Keratinocyte (primary cell): ENCODE results near the gene PLEKHD1. TPM values are rescaled to one million over a fixed set of nuclear protein-coding genes. Genes with fewer than 3 reads are reported as not detected.

Experiments used
- DNase-seq: peaks from one replicate; pipeline ENCODE4 v3.0.0-alpha.2; 2011; ENCODE audit warnings: low read depth, missing footprints, low spot score
- FAIRE-seq: peaks from 2 replicates; lab custom pipeline; 2011; peaks lifted over from hg19 to GRCh38; lab: Jason Lieb, UNC
- H2AFZ ChIP-seq: 2 replicates; pipeline ENCODE4 v1.6.0; 2012; ENCODE audit warnings: low read length, control low read depth, inconsistent platforms; ENCODE audit not compliant: control insufficient read depth
- H3K27ac ChIP-seq: 2 replicates; pipeline ENCODE4 v1.5.1; 2011; ENCODE audit warnings: low read length; ENCODE audit not compliant: control insufficient read depth, insufficient read depth
- H3K27me3 ChIP-seq: 3 replicates; pipeline ENCODE4 v1.6.0; 2011; ENCODE audit warnings: low read length; ENCODE audit not compliant: control insufficient read depth, insufficient read depth; ENCODE audit errors: extremely low read depth
- H3K36me3 ChIP-seq, 2 experiments: 2 replicates in 1 of 2; 3 replicates in 1 of 2; pipeline ENCODE4 v1.5.1; 2011; ENCODE audit warnings: low read length in 2 of 2, mild to moderate bottlenecking in 1 of 2; ENCODE audit not compliant: control insufficient read depth in 2 of 2, insufficient read depth in 2 of 2; ENCODE audit errors: extremely low read depth in 1 of 2
- H3K4me1 ChIP-seq: 3 replicates; pipeline ENCODE4 v1.5.1; 2011; ENCODE audit warnings: low read length; ENCODE audit not compliant: control insufficient read depth, insufficient read depth; ENCODE audit errors: extremely low read depth
- H3K4me2 ChIP-seq: 3 replicates; pipeline ENCODE4 v1.6.0; 2011; ENCODE audit warnings: low read depth, low read length; ENCODE audit not compliant: control insufficient read depth, insufficient read depth; ENCODE audit errors: extremely low read depth
- H3K4me3 ChIP-seq, 3 experiments: fragments of 200-600 bp in 1 of 3; sonication (generic) in 1 of 3; 2 replicates in 2 of 3; 3 replicates in 1 of 3; pipeline ENCODE4 v1.5.1; 2011 to 2016; ENCODE audit warnings: low read length in 3 of 3, mild to moderate bottlenecking in 3 of 3, control low read depth in 2 of 3, inconsistent platforms in 1 of 3, low read depth in 1 of 3, mixed read lengths in 1 of 3, mixed run types in 1 of 3, moderate library complexity in 1 of 3; ENCODE audit not compliant: control insufficient read depth in 2 of 3, insufficient read depth in 2 of 3; ENCODE audit errors: extremely low read depth in 1 of 3
- H3K79me2 ChIP-seq: 2 replicates; pipeline ENCODE4 v1.6.0; 2012; ENCODE audit warnings: low read length; ENCODE audit not compliant: control insufficient read depth, insufficient read depth
- H3K9ac ChIP-seq: 3 replicates; pipeline ENCODE4 v1.6.0; 2011; ENCODE audit warnings: low read length; ENCODE audit not compliant: control insufficient read depth, insufficient read depth; ENCODE audit errors: extremely low read depth
- H3K9me1 ChIP-seq: 3 replicates; pipeline ENCODE4 v1.6.0; 2011; ENCODE audit warnings: low read length; ENCODE audit not compliant: control insufficient read depth, insufficient read depth; ENCODE audit errors: extremely low read depth
- H3K9me3 ChIP-seq: 2 replicates; pipeline ENCODE4 v1.5.1; 2012; ENCODE audit warnings: low read depth, low read length; ENCODE audit not compliant: control insufficient read depth
- H4K20me1 ChIP-seq: 3 replicates; pipeline ENCODE4 v1.6.0; 2011; ENCODE audit warnings: low read length; ENCODE audit not compliant: control insufficient read depth, insufficient read depth; ENCODE audit errors: extremely low read depth
- EZH2 ChIP-seq: IDR thresholded peaks from one replicate; pipeline ENCODE4 v1.6.1; 2012; ENCODE audit warnings: inconsistent platforms, mild to moderate bottlenecking, low read length, moderate library complexity
- dilution Hi-C: fragments of 300-500 bp; cut with MboI; formaldehyde crosslinking; loops from one replicate; pipeline ENCODE4 v1.7.0; 2020; ENCODE audit warnings: low sequenced_read_pairs; ENCODE audit not compliant: extremely low pct_ligation_motif_present
- polyA plus RNA-seq, 5 experiments: library from polyadenylated mRNA; depleted of rRNA in 3 of 5; stranded (reverse) in 3 of 5; stranded (forward) in 1 of 5; unstranded in 1 of 5; fragments of >200 nt; gene quantifications; 1 replicate in 1 of 5; 2 replicates in 3 of 5; 3 replicates in 1 of 5; pipeline versions ENCODE4 v1.2.1 to v1.2.3, GENCODE V29; 2011 to 2012; ENCODE audit warnings: missing spikeins in 2 of 5, low read depth in 1 of 5, low replicate concordance in 1 of 5
- TF ChIP-seq, protein P1 (sequence below), 3 experiments: IDR thresholded peaks in 1 of 3; conservative IDR thresholded peaks in 1 of 3; optimal IDR thresholded peaks in 1 of 3; 2 replicates in 2 of 3; 3 replicates in 1 of 3; pipeline versions ENCODE3 to v1.5.1; 2011; ENCODE audit warnings: low read length in 3 of 3, mild to moderate bottlenecking in 3 of 3, moderate library complexity in 2 of 3, control low read depth in 1 of 3, inconsistent platforms in 1 of 3; ENCODE audit not compliant: insufficient read depth in 2 of 3; ENCODE audit errors: extremely low read depth in 1 of 3

PLEKHD1 gene
- polyA plus RNA-seq, 1 donor (not counting 4 experiments of a cell fraction or from before 2014, with no cell fraction given), result 0.01 TPM

DNA sequence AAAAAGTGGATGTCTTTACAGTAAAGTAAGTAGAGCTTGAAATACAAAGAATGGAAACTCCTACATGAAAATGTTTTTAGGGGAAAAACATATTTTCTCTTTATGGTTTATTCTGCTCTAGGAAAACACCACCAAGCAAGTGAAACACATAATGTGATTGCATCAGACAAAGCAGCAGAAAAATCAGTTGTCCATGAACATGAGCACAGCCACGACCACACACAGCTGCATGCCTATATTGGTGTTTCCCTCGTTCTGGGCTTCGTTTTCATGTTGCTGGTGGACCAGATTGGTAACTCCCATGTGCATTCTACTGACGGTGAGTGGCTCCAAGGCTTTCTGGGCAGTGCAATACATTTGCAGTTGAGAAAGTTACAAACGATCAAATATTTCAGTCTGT lies 42.6 kb upstream of the PLEKHD1 start:
- TF ChIP-seq, protein P1, sequence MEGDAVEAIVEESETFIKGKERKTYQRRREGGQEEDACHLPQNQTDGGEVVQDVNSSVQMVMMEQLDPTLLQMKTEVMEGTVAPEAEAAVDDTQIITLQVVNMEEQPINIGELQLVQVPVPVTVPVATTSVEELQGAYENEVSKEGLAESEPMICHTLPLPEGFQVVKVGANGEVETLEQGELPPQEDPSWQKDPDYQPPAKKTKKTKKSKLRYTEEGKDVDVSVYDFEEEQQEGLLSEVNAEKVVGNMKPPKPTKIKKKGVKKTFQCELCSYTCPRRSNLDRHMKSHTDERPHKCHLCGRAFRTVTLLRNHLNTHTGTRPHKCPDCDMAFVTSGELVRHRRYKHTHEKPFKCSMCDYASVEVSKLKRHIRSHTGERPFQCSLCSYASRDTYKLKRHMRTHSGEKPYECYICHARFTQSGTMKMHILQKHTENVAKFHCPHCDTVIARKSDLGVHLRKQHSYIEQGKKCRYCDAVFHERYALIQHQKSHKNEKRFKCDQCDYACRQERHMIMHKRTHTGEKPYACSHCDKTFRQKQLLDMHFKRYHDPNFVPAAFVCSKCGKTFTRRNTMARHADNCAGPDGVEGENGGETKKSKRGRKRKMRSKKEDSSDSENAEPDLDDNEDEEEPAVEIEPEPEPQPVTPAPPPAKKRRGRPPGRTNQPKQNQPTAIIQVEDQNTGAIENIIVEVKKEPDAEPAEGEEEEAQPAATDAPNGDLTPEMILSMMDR (optimal IDR thresholded peaks at IDR 0.05 in 1 of 3, IDR thresholded peaks at IDR 0.05 in 1 of 3, conservative IDR thresholded peaks at IDR 0.05 in 1 of 3; ENCODE audit: extremely low read depth in 1 of 3, insufficient read depth in 2 of 3, low read length in 3 of 3), result no peak
- no peak for TF ChIP-seq EZH2
- no peak overlapping the region for H3K27ac ChIP-seq
- H3K9me3 ChIP-seq, result no peaks in the 10 kb centered on the region
- no peaks in the 10 kb centered on the region for H3K9me1 ChIP-seq
- no peaks in the 10 kb centered on the region for H3K27me3 ChIP-seq
- H3K79me2 ChIP-seq, result no peaks in the 10 kb centered on the region
- H3K4me1 ChIP-seq, result peaks cover 9% of the 10 kb centered on the region
- no peaks in the 10 kb centered on the region for H4K20me1 ChIP-seq
- H3K4me3 ChIP-seq, result no peak overlapping the region
- H2AFZ ChIP-seq, result no peak overlapping the region
- H3K9ac ChIP-seq, result no peak overlapping the region
- no peak for FAIRE-seq
- peaks cover 3% of the 10 kb centered on the region in 2 experiments for H3K36me3 ChIP-seq
- H3K4me2 ChIP-seq, result no peak overlapping the region
- dilution Hi-C loops, result no loop called here
- no peak for DNase-seq

DNA sequence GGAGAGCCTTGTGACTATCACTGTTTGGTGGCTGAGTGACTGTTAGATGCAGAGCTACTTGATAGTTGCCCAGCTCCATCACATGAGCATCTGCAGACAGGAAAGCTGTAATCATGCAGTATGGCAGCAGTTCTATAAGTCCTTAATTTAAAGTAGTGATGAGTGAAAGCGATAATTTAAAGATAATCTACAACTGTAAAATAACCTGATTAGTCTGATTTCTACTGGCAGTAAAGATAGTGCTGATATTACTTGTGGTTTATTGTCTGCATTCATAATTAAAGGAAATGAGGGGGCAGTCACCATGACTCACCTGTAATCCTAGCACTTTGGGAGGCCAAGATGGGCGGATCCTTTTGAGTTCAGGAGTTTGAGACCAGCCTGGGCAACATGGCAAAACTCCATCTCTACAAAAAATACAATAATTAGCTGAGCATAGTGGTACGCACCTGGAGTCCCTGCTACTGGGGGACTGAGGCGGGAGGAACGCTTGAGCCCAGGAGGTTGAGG lies 41.2 kb upstream of the PLEKHD1 start:
- no peak for FAIRE-seq

More for the DNA sequence above, 41.2 kb upstream of the PLEKHD1 start:
- Histone ChIP-seq H3K9me3 (no peaks in the 10 kb centered on the region), H3K27ac (no peak overlapping the region), H3K27me3 (no peaks in the 10 kb centered on the region), H3K4me3 (no peak overlapping the region), H3K9ac (no peak overlapping the region), H3K4me2 (no peak overlapping the region), H4K20me1 (no peaks in the 10 kb centered on the region), H3K79me2 (no peaks in the 10 kb centered on the region), H2AFZ (no peak overlapping the region), H3K9me1 (no peaks in the 10 kb centered on the region), H3K4me1 (peaks cover 9% of the 10 kb centered on the region), H3K36me3 (peaks cover 3% of the 10 kb centered on the region in 2 experiments)
- DNase-seq, result no peak
- dilution Hi-C loops, result no loop called here
- TF ChIP-seq, protein P1 (optimal IDR thresholded peaks at IDR 0.05 in 1 of 3, IDR thresholded peaks at IDR 0.05 in 1 of 3, conservative IDR thresholded peaks at IDR 0.05 in 1 of 3; ENCODE audit: extremely low read depth in 1 of 3, insufficient read depth in 2 of 3, low read length in 3 of 3), result no peak
- no peak for TF ChIP-seq EZH2
